Panc1 (cell line): ENCODE data around the gene TBC1D22A. TPM values are rescaled to one million over a fixed set of nuclear protein-coding genes. Genes with fewer than 3 reads are reported as not detected.

Experiments
- ATAC-seq: fragments of 200-7000 bp; cut with Tn5 transposase; 2 replicates; pipeline ENCODE4 v1.9.1; 2020; ENCODE audit warnings: mild to moderate bottlenecking, moderate library complexity
- BruUV-seq: library from RNA; stranded (reverse); fragments of 400-500 nt; replicated peaks from 2 replicates; lab custom pipeline; 2021; lab: Mats Ljungman, UMichigan
- CTCF ChIA-PET: fragments of 300-600 bp; sonication (Branson Sonifier 250); formaldehyde crosslinking; loops from one replicate; lab custom pipeline; 2022; ENCODE audit warnings: antibody characterized with exemption; lab: Charles Lee
- POLR2A ChIA-PET: fragments of 300-600 bp; sonication (Branson Sonifier 250); formaldehyde crosslinking; loops from one replicate; lab custom pipeline; 2022; ENCODE audit warnings: antibody characterized with exemption; lab: Charles Lee
- DNase-seq: peaks from one replicate; pipeline ENCODE4 v3.0.0-alpha.2; 2010; ENCODE audit warnings: low read depth, low spot score
- H3K27ac ChIP-seq: 2 replicates; pipeline ENCODE4 v1.5.1; 2011; ENCODE audit warnings: mild to moderate bottlenecking, low read length, inconsistent platforms
- H3K27me3 ChIP-seq: fragments of 200-500 bp; sonication (Bioruptor generic); 2 replicates; pipeline ENCODE4 v1.6.0; 2014; ENCODE audit warnings: low read length, inconsistent platforms; ENCODE audit not compliant: control insufficient read depth, insufficient read depth
- H3K36me3 ChIP-seq: fragments of 200-500 bp; sonication (Bioruptor generic); 2 replicates; pipeline ENCODE4 v1.5.1; 2014; ENCODE audit warnings: inconsistent platforms, mild to moderate bottlenecking, low read length, moderate library complexity; ENCODE audit not compliant: control insufficient read depth, insufficient read depth
- H3K4me1 ChIP-seq: 2 replicates; pipeline ENCODE4 v1.5.1; 2011; ENCODE audit warnings: inconsistent platforms, mild to moderate bottlenecking, low read length, moderate library complexity; ENCODE audit not compliant: control insufficient read depth, insufficient read depth
- H3K4me3 ChIP-seq, 2 experiments: 2 replicates each; pipeline ENCODE4 v1.5.1; 2011 to 2012; ENCODE audit warnings: low read depth in 2 of 2, low read length in 2 of 2, mild to moderate bottlenecking in 2 of 2, inconsistent platforms in 1 of 2, moderate library complexity in 1 of 2
- H3K9me3 ChIP-seq: fragments of 200-500 bp; sonication (Bioruptor generic); 2 replicates; pipeline ENCODE4 v1.5.1; 2014; ENCODE audit warnings: low read depth, mild to moderate bottlenecking, inconsistent platforms, low read length, moderate library complexity; ENCODE audit not compliant: control insufficient read depth, insufficient read depth
- POLR2AphosphoS5 ChIP-seq: IDR thresholded peaks from 2 replicates; pipeline ENCODE4 v1.6.1; 2012; ENCODE audit warnings: mild to moderate bottlenecking, low read depth, low read length, moderate library complexity
- SIN3A ChIP-seq: IDR thresholded peaks from 2 replicates; pipeline ENCODE4 v1.6.1; 2012; ENCODE audit warnings: low read depth, mild to moderate bottlenecking, low read length, moderate library complexity, borderline replicate concordance; ENCODE audit not compliant: insufficient read depth
- TCF7L2 ChIP-seq: IDR thresholded peaks from 2 replicates; pipeline ENCODE4 v1.6.1; 2011; ENCODE audit warnings: mild to moderate bottlenecking, low read depth, low read length, inconsistent platforms
- in situ Hi-C: cut with HindIII; loops from 2 replicates; pipeline ENCODE4 v1.10.0; 2016; ENCODE audit warnings: low sequenced_read_pairs, low pct_unique_long_range_greater_than_20kb
- intact Hi-C: fragments of 100-400 bp; cut with micrococcal nuclease; formaldehyde crosslinking; loops from one replicate; pipeline ENCODE4 v1.10.0; 2022; ENCODE audit not compliant: unreplicated experiment
- total RNA-seq: library from RNA; stranded (reverse); gene quantifications from one replicate; pipeline ENCODE4 v1.2.1, GENCODE V29; 2021; ENCODE audit not compliant: unreplicated experiment
- TF ChIP-seq, protein P1 (sequence below), 2 experiments: IDR thresholded peaks; 2 replicates each; pipeline ENCODE4 v1.6.1; 2011 to 2012; ENCODE audit warnings: low read depth in 2 of 2, control low read depth in 1 of 2, low read length in 1 of 2, mild to moderate bottlenecking in 1 of 2, moderate library complexity in 1 of 2; ENCODE audit not compliant: insufficient read depth in 1 of 2
- TF ChIP-seq, protein P2 (sequence below): fragments of 450-650 bp; IDR thresholded peaks from 2 replicates; pipeline ENCODE4 v1.5.1; 2017; ENCODE audit warnings: mild to moderate bottlenecking

TBC1D22A gene
- total RNA-seq, 1 experiment from 2014 or later = 28.7 TPM

DNA sequence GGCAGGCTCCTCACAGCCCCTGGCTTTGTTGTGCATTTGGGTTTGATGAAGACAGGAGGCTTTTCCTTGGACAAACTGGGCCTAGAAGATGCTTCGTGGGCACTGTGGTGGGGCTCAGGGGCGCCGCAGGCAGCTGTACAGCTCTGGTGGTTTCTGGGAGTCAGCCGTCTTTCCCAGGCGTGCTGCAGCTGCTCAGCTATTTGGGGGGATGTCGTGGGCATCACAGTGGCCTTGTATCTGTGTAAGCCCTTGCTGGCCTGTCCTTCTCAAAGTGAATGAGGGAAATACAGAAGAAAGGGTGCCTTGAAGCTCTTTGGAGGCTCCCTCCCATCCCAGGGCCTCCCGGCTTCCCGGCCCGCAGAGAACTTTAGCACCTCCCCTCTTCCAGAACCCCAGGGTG, 89.5 kb downstream of the TBC1D22A start:
- H3K4me3 ChIP-seq = no peak overlapping the region
- intact Hi-C loops = no loop called here
- CTCF ChIA-PET = no interaction called here
- TF ChIP-seq TCF7L2 = no peak
- TF ChIP-seq SIN3A = no peak
- TF ChIP-seq, protein P1, sequence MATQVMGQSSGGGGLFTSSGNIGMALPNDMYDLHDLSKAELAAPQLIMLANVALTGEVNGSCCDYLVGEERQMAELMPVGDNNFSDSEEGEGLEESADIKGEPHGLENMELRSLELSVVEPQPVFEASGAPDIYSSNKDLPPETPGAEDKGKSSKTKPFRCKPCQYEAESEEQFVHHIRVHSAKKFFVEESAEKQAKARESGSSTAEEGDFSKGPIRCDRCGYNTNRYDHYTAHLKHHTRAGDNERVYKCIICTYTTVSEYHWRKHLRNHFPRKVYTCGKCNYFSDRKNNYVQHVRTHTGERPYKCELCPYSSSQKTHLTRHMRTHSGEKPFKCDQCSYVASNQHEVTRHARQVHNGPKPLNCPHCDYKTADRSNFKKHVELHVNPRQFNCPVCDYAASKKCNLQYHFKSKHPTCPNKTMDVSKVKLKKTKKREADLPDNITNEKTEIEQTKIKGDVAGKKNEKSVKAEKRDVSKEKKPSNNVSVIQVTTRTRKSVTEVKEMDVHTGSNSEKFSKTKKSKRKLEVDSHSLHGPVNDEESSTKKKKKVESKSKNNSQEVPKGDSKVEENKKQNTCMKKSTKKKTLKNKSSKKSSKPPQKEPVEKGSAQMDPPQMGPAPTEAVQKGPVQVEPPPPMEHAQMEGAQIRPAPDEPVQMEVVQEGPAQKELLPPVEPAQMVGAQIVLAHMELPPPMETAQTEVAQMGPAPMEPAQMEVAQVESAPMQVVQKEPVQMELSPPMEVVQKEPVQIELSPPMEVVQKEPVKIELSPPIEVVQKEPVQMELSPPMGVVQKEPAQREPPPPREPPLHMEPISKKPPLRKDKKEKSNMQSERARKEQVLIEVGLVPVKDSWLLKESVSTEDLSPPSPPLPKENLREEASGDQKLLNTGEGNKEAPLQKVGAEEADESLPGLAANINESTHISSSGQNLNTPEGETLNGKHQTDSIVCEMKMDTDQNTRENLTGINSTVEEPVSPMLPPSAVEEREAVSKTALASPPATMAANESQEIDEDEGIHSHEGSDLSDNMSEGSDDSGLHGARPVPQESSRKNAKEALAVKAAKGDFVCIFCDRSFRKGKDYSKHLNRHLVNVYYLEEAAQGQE (IDR thresholded peaks at IDR 0.05; ENCODE audit: insufficient read depth in 1 of 2, low read depth in 2 of 2, low read length in 1 of 2) = no peak
- TF ChIP-seq, protein P2, sequence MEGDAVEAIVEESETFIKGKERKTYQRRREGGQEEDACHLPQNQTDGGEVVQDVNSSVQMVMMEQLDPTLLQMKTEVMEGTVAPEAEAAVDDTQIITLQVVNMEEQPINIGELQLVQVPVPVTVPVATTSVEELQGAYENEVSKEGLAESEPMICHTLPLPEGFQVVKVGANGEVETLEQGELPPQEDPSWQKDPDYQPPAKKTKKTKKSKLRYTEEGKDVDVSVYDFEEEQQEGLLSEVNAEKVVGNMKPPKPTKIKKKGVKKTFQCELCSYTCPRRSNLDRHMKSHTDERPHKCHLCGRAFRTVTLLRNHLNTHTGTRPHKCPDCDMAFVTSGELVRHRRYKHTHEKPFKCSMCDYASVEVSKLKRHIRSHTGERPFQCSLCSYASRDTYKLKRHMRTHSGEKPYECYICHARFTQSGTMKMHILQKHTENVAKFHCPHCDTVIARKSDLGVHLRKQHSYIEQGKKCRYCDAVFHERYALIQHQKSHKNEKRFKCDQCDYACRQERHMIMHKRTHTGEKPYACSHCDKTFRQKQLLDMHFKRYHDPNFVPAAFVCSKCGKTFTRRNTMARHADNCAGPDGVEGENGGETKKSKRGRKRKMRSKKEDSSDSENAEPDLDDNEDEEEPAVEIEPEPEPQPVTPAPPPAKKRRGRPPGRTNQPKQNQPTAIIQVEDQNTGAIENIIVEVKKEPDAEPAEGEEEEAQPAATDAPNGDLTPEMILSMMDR = no peak
- no peak for ATAC-seq
- in situ Hi-C loops = no loop called here
- H3K27me3 ChIP-seq = no peaks in the 10 kb centered on the region
- no peaks in the 10 kb centered on the region for H3K4me1 ChIP-seq
- no peaks in the 10 kb centered on the region for H3K36me3 ChIP-seq
- no peak overlapping the region for H3K27ac ChIP-seq
- POLR2A ChIA-PET = no interaction called here
- H3K9me3 ChIP-seq = no peaks in the 10 kb centered on the region
- no TSS peak for BruUV-seq
- no peak for DNase-seq

DNA sequence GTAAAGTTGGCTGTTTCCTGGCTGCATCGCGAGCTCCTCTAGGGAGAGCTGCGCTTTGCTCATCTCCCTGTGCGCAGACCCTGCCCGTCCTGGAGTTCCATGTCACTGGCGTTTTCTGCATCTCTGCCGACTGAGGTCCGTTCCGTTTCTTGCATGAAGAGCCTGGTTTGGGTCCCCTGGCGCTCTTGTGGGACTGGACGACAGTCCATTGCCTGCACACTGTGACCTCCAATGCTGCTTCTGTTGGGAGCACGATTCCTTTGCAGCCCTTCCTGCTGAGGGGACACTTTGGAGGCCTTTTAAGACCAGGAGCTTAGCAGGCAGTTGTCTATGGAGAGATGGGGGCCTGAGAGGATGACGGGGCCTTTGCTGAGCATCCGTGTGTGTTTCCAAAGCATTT, 90.3 kb downstream of the TBC1D22A start:
- TF ChIP-seq TCF7L2 (no peak), POLR2AphosphoS5 (no peak), SIN3A (no peak)
- TF ChIP-seq, protein P2 = no peak
- TF ChIP-seq, protein P1 (IDR thresholded peaks at IDR 0.05; ENCODE audit: insufficient read depth in 1 of 2, low read depth in 2 of 2, low read length in 1 of 2) = no peak
- intact Hi-C loops (no loop called here), in situ Hi-C loops (no loop called here)
- Histone ChIP-seq H3K9me3 (no peaks in the 10 kb centered on the region), H3K4me3 (no peak overlapping the region), H3K36me3 (no peaks in the 10 kb centered on the region), H3K27ac (no peak overlapping the region), H3K27me3 (no peaks in the 10 kb centered on the region), H3K4me1 (no peaks in the 10 kb centered on the region)
- CTCF ChIA-PET = no interaction called here
- DNase-seq (no peak), ATAC-seq (no peak)
- POLR2A ChIA-PET = no interaction called here
- no TSS peak for BruUV-seq
